ENCODE results near the gene ADGRL2.
"Not testable (repeated sequence)": the region's sequence is repeated elsewhere in the genome, so short reads cannot be mapped to it uniquely, and the experiment has no call there.

Gene ADGRL2

DNA sequence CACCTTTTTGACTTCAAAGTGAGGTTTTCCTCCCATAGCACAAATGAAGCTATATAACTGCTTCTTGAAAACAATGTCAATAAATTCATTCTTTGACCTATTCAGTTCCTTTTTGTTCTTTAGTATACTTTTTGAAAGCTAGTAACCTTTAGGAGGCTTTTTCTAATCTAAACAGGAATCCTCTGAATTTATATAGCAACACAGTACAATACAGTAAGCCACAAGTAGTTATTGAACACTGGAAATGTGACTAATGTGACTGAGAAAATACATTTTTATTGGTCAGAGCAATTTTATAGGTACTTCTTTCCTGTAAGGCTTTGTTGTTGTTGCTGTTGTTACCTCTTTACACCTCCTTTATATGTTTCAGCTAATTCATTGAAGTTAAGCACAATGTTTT, 49.8 kb downstream of the ADGRL2 start:
- Histone ChIP-seq H3K4me3 (ENCODE audit: low read depth, low read length) (no peak overlapping the region), H3K27me3 (replicated peaks) (no peaks in the 10 kb centered on the region), H3K36me3 (replicated peaks) (no peaks in the 10 kb centered on the region), H3K27ac (no peak overlapping the region)
- in situ Hi-C loops (cut with HindIII; ENCODE audit: low pct_ligation_motif_present, low sequenced_read_pairs) = no loop called here
- TF ChIP-seq, protein P1, sequence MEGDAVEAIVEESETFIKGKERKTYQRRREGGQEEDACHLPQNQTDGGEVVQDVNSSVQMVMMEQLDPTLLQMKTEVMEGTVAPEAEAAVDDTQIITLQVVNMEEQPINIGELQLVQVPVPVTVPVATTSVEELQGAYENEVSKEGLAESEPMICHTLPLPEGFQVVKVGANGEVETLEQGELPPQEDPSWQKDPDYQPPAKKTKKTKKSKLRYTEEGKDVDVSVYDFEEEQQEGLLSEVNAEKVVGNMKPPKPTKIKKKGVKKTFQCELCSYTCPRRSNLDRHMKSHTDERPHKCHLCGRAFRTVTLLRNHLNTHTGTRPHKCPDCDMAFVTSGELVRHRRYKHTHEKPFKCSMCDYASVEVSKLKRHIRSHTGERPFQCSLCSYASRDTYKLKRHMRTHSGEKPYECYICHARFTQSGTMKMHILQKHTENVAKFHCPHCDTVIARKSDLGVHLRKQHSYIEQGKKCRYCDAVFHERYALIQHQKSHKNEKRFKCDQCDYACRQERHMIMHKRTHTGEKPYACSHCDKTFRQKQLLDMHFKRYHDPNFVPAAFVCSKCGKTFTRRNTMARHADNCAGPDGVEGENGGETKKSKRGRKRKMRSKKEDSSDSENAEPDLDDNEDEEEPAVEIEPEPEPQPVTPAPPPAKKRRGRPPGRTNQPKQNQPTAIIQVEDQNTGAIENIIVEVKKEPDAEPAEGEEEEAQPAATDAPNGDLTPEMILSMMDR (IDR thresholded peaks at IDR 0.05; ENCODE audit: low read depth, low read length, missing control alignments) = no peak
- no peak for DNase-seq

DNA sequence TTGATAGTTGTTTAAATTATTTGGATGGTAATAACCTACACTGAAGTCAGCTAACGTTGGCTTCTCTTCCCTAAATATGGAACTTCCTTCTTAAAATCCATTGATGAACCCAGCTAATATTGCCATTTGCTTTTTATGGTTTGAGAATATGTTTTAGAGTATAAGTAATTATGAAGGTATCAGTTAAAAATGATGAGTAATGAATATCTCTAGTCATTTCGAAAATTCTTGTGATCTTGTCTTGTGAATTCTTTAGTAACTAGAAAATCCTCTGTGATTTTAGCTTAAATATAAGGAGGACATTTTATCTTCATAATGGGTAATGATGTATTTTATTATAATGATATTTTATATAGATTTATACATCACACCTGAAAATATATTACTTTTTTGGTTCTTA, 50.5 kb downstream of the ADGRL2 start:
- TF ChIP-seq, protein P1 (IDR thresholded peaks at IDR 0.05; ENCODE audit: low read depth, low read length, missing control alignments) = no peak
- no peak overlapping the region for H3K4me3 ChIP-seq (ENCODE audit: low read depth, low read length)
- in situ Hi-C loops (cut with HindIII; ENCODE audit: low pct_ligation_motif_present, low sequenced_read_pairs) = no loop called here
- no peak for DNase-seq
- no peaks in the 10 kb centered on the region for H3K27me3 ChIP-seq (replicated peaks)
- H3K27ac ChIP-seq = no peak overlapping the region
- H3K36me3 ChIP-seq (replicated peaks) = no peaks in the 10 kb centered on the region

DNA sequence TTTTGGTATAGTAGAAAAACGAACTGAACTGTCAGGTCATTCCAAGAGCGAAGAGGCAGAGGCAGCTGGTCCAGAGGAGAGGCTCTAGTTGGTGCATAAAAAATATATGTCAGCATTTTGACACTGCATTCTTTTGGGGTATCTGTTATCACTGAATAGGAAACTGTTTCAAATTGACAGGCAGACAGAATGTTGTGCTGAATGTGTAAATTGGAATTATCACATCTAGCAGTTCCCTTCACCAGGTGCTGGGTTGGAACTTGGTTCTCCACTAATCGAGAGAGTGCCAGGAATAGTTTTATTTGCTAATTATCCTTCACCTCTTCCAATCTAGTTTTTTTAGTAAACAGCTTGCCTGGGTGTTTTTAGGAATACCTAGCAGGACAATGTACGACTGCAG, 52.2 kb downstream of the ADGRL2 start:
- Histone ChIP-seq H3K27ac (no peak overlapping the region), H3K4me3 (ENCODE audit: low read depth, low read length) (no peak overlapping the region), H3K36me3 (replicated peaks) (no peaks in the 10 kb centered on the region), H3K27me3 (replicated peaks) (no peaks in the 10 kb centered on the region)
- DNase-seq = no peak
- TF ChIP-seq, protein P1 (IDR thresholded peaks at IDR 0.05; ENCODE audit: low read depth, low read length, missing control alignments) = no peak
- in situ Hi-C loops (cut with HindIII; ENCODE audit: low pct_ligation_motif_present, low sequenced_read_pairs) = no loop called here

DNA sequence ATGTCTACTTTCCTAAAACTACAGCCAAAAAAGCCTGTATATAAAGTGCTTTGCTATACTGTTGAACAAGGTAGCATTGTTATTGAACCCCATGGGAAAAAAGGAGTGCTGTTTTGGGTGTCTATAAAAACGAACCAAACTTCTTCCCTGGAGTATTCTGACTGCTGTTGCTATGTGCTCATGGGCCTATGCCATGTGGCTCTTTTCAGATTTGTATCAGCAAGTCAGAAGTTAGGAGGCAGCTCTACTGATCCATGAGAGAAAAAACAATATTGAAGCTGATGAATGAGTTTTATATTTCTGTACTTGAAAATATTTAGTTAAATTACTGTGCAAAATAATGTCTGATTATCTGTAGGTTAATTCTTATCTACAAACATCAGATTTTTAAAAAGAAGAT, 66.5 kb downstream of the ADGRL2 start:
- Histone ChIP-seq H3K36me3 (replicated peaks) (no peaks in the 10 kb centered on the region), H3K4me3 (ENCODE audit: low read depth, low read length) (no peak overlapping the region), H3K27me3 (replicated peaks) (no peaks in the 10 kb centered on the region), H3K27ac (no peak overlapping the region)
- TF ChIP-seq, protein P1 (IDR thresholded peaks at IDR 0.05; ENCODE audit: low read depth, low read length, missing control alignments) = no peak
- in situ Hi-C loops (cut with HindIII; ENCODE audit: low pct_ligation_motif_present, low sequenced_read_pairs) = no loop called here
- no peak for DNase-seq

DNA sequence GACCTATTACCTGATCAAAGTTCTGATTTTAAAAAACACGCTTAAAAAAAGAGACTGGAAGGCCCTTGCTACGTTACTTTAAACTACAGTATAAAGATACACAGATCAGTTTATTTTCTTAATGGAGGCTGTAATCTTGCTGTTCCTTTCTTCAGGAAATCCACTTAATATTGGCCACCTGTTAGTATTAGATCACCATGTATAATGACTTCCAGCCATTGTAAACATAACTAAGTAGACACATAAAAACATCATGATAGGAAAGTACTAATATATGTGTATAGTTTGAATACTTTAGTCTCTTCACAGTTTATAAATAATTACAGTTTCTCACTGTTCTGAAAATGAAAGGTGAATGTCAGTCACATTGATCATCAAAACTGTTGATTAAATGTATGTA, 68.6 kb downstream of the ADGRL2 start:
- no peaks in the 10 kb centered on the region for H3K27me3 ChIP-seq (replicated peaks)
- H3K4me3 ChIP-seq (ENCODE audit: low read depth, low read length) = no peak overlapping the region
- DNase-seq = no peak
- no peak overlapping the region for H3K27ac ChIP-seq
- H3K36me3 ChIP-seq (replicated peaks) = no peaks in the 10 kb centered on the region
- in situ Hi-C loops (cut with HindIII; ENCODE audit: low pct_ligation_motif_present, low sequenced_read_pairs) = no loop called here
- TF ChIP-seq, protein P1 (IDR thresholded peaks at IDR 0.05; ENCODE audit: low read depth, low read length, missing control alignments) = no peak

DNA sequence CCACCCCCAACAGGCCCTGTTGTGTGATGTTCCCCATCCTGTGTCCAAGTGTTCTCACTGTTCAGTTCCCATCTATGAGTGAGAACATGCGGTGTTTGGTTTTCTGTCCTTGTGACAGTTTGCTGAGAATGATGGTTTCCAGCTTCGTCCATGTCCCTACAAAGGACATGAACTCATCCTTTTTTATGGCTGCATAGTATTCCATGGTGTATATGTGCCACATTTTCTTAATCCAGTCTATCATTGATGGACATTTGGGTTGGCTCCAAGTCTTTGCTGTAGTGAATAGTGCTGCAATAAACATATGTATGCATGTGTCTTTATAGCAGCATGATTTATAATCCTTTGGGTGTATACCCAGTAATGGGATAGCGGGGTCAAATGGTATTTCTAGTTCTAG, 70.4 kb downstream of the ADGRL2 start:
- H3K36me3 ChIP-seq (replicated peaks); in situ Hi-C loops (cut with HindIII; ENCODE audit: low pct_ligation_motif_present, low sequenced_read_pairs); H3K27ac ChIP-seq; H3K27me3 ChIP-seq (replicated peaks); H3K4me3 ChIP-seq (ENCODE audit: low read depth, low read length); DNase-seq: not testable (repeated sequence)

Data from brain microvascular endothelial cell (primary cell).